NCI-H524 (cell line): ENCODE data around the gene CCDC12.

Experiments
- DNase-seq, 2 experiments: peaks; one replicate each; lab custom pipeline; 2025; lab: John Stamatoyannopoulos, UW

CCDC12 gene

DNA sequence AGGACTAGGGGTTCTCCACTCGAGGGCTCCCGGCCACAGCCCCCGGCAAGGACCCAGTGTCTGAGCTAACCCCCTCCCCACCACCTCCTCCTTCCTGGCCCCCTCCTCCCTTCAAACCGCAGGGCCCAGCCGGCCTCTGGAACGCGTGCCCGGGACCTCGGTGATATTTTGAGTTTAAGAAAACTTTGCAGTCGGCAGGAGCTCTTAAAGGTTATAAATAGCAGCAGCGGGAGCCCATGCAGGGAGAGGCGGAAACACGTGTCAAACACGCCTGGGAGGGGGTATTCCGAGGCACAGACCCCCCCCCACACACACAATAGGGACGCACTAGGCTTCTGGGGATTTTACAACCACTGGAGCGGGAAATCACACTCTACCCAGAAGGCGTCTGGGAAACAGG lies 102.1 kb downstream of the CCDC12 start:
- no peak for DNase-seq

DNA sequence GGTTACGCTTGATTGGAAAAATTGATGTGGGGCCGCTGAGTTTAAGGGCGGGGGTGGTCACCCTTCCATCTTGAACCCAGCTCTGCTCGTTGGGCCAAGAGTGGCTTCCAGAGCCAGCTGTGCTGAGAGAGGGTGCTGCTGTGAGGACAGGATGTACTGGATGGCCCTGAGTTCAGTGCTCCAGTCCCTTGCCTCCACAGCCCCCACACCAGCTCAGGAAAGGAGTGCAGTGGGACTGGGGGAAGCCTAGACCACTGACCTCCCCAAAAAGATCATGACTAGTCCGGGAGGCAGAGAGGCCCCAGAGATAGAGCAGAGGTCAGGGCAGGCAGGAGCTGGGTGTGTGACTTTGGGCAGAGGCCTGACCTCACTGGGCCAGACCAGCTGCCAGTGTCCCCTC lies 103.0 kb downstream of the CCDC12 start:
- no peak for DNase-seq
